ENCODE results near the gene GET3. TPM values are rescaled to one million over a fixed set of nuclear protein-coding genes. Genes with fewer than 3 reads are reported as not detected.
A peak's percentile ranks its signal among the peaks of the same experiment; 100 is the strongest.

GET3 gene
- total and polyA plus RNA-seq, 2 donors (not counting 1 experiment from before 2014, with no cell fraction given), result 37.2 to 61.7 TPM

- Histone ChIP-seq H3K9ac (ENCODE audit: low read length) (peak overlapping the region; percentile 13), H2AFZ (ENCODE audit: insufficient read depth, low read depth, low read length, poor library complexity, severe bottlenecking) (no peak overlapping the region), H3K9me3 (ENCODE audit: control extremely low read depth in 1 of 3, control insufficient read depth in 2 of 3, insufficient read depth in 1 of 3, low read length in 2 of 3) (no peaks in the 10 kb centered on the region), H3K36me3 (replicated peaks in 1 of 2; ENCODE audit: control extremely low read depth in 1 of 2, control insufficient read depth in 1 of 2, extremely low read depth in 1 of 2, insufficient read depth in 2 of 2, low read length in 1 of 2) (no peaks in the 10 kb centered on the region), H4K20me1 (ENCODE audit: control insufficient read depth, insufficient read depth, low read length, poor library complexity, severe bottlenecking) (peaks cover under 1% of the 10 kb centered on the region), H3K27ac (ENCODE audit: low read length in 2 of 2) (peak overlapping the region; percentile 92 to 97), H3K4me1 (ENCODE audit: control insufficient read depth in 2 of 2, insufficient read depth in 2 of 2, low read length in 2 of 2) (peaks cover 75 to 87% of the 10 kb centered on the region in 2 donors), H3K4me2 (replicated peaks; ENCODE audit: low read depth, low read length, poor library complexity, severe bottlenecking) (peak overlapping the region; percentile 96), H3K27me3 (replicated peaks in 1 of 4; ENCODE audit: control extremely low read depth in 1 of 4, control insufficient read depth in 3 of 4, insufficient read depth in 4 of 4, low read length in 3 of 4) (no peaks in the 10 kb centered on the region), H3K79me2 (ENCODE audit: control insufficient read depth, insufficient read depth, low read length) (peaks cover under 1% of the 10 kb centered on the region), H3K4me3 (ENCODE audit: control extremely low read depth in 1 of 5, extremely low read depth in 1 of 5, insufficient read depth in 1 of 5, low read depth in 2 of 5, low read length in 4 of 5) (peak overlapping the region in 1 of 5 experiments; percentile 19)
- CTCF ChIA-PET, result interaction anchor here (0.7 to 5.0 kb wide), 3 partner anchors 9 to 13 kb away, joined by 3 to 65 read pairs (median 28); no protein-coding TSS in a partner anchor
- Mint-ChIP-seq H3K9me3 (ENCODE audit: insufficient read depth) (no peaks in the 10 kb centered on the region), H3K4me1 (peaks cover 50% of the 10 kb centered on the region), H3K27me3 (no peaks in the 10 kb centered on the region), H3K4me3 (no peak overlapping the region), H3K27ac (peak overlapping the region; percentile 92)
- POLR2A ChIA-PET, result interaction anchor here (1.8 to 4.5 kb wide), 2 partner anchors 9 to 10 kb away, joined by 5 to 36 read pairs; no protein-coding TSS in a partner anchor
- WGBS (ENCODE audit: insufficient coverage), result 8% methylated on average over 13 of the region's 18 CpGs
- intact Hi-C loops (cut with micrococcal nuclease), result loop anchor here (5.0 kb wide), 1 partner anchor 1204 kb away; no protein-coding TSS in a partner anchor
- peak; percentile 85 for DNase-seq
- no peak for TF ChIP-seq EZH2 (IDR thresholded peaks at IDR 0.05; ENCODE audit: borderline replicate concordance, insufficient read depth, low read depth, low read length, poor library complexity, severe bottlenecking)
- no peak for TF ChIP-seq CTCF (IDR thresholded peaks at IDR 0.05)
- ATAC-seq (ENCODE audit: low read depth), result no peak
Observed at GRCh38 chr19:12786141-12786870, 49.0 kb downstream of the GET3 start.

GRCh38 chr19:12786952-12787351, 49.7 kb downstream of the GET3 start:
- peak overlapping the region; percentile 96 for H3K4me2 ChIP-seq (replicated peaks; ENCODE audit: low read depth, low read length, poor library complexity, severe bottlenecking)
- POLR2A ChIA-PET, result interaction anchor here (1.0 to 4.5 kb wide), 3 partner anchors 9 to 57 kb away, joined by 5 to 36 read pairs (median 6); no protein-coding TSS in a partner anchor
- no peak for ATAC-seq (ENCODE audit: low read depth)
- peaks cover 6% of the 10 kb centered on the region for H4K20me1 ChIP-seq (ENCODE audit: control insufficient read depth, insufficient read depth, low read length, poor library complexity, severe bottlenecking)
- peaks cover 44% of the 10 kb centered on the region for H3K4me1 Mint-ChIP-seq
- peak overlapping the region; percentile 92 for H3K27ac Mint-ChIP-seq
- H3K4me3 Mint-ChIP-seq, result peak overlapping the region; percentile 15
- intact Hi-C loops (cut with micrococcal nuclease), result loop anchor here (5.0 kb wide), 1 partner anchor 1205 kb away; no protein-coding TSS in a partner anchor
- peak overlapping the region; percentile 12 for H3K9ac ChIP-seq (ENCODE audit: low read length)
- no peaks in the 10 kb centered on the region for H3K27me3 ChIP-seq (replicated peaks in 1 of 4; ENCODE audit: control extremely low read depth in 1 of 4, control insufficient read depth in 3 of 4, insufficient read depth in 4 of 4, low read length in 3 of 4)
- peaks cover 68 to 81% of the 10 kb centered on the region in 2 donors for H3K4me1 ChIP-seq (ENCODE audit: control insufficient read depth in 2 of 2, insufficient read depth in 2 of 2, low read length in 2 of 2)
- H2AFZ ChIP-seq (ENCODE audit: insufficient read depth, low read depth, low read length, poor library complexity, severe bottlenecking), result no peak overlapping the region
- peaks cover 7% of the 10 kb centered on the region for H3K79me2 ChIP-seq (ENCODE audit: control insufficient read depth, insufficient read depth, low read length)
- H3K9me3 Mint-ChIP-seq (ENCODE audit: insufficient read depth), result no peaks in the 10 kb centered on the region
- no peak for TF ChIP-seq CTCF (IDR thresholded peaks at IDR 0.05)
- TF ChIP-seq EZH2 (IDR thresholded peaks at IDR 0.05; ENCODE audit: borderline replicate concordance, insufficient read depth, low read depth, low read length, poor library complexity, severe bottlenecking), result no peak
- H3K27me3 Mint-ChIP-seq, result no peaks in the 10 kb centered on the region
- H3K4me3 ChIP-seq (ENCODE audit: control extremely low read depth in 1 of 5, extremely low read depth in 1 of 5, insufficient read depth in 1 of 5, low read depth in 2 of 5, low read length in 4 of 5), result peak overlapping the region in 1 of 5 experiments; percentile 19
- WGBS (ENCODE audit: insufficient coverage), result 100% methylated on average over 2 of the region's 3 CpGs
- H3K36me3 ChIP-seq (replicated peaks in 1 of 2; ENCODE audit: control extremely low read depth in 1 of 2, control insufficient read depth in 1 of 2, extremely low read depth in 1 of 2, insufficient read depth in 2 of 2, low read length in 1 of 2), result no peaks in the 10 kb centered on the region
- H3K9me3 ChIP-seq (ENCODE audit: control extremely low read depth in 1 of 3, control insufficient read depth in 2 of 3, insufficient read depth in 1 of 3, low read length in 2 of 3), result no peaks in the 10 kb centered on the region
- H3K27ac ChIP-seq (ENCODE audit: low read length in 2 of 2), result peak overlapping the region; percentile 92 to 97
- CTCF ChIA-PET, result interaction anchor here (0.7 to 5.0 kb wide), 3 partner anchors 9 to 12 kb away, joined by 3 to 65 read pairs (median 28); no protein-coding TSS in a partner anchor
- no peak for DNase-seq
